Measurements from ENCODE around the gene SP3.

Gene SP3

DNA sequence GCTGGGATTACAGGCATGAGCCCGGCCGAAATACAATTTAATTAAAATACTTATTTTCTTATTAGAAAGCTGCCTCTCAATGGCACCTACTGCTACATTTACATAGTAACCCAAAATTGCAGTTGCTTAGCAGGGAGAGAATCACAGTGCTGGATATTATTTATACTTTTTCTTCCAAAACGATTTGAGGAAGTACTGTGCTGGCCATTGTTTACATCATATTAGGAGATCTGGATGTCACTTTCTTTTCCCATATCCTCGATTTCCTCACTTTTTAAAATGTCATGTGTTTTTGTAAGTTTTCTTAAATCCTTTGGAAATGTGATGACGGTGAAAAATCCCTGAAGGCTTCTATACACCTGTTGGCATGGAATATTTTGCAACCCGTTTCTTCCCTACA, 3.4 kb upstream of the SP3 start:
- DNase-seq (ENCODE audit: low read depth in 2 of 2) = no peak

DNA sequence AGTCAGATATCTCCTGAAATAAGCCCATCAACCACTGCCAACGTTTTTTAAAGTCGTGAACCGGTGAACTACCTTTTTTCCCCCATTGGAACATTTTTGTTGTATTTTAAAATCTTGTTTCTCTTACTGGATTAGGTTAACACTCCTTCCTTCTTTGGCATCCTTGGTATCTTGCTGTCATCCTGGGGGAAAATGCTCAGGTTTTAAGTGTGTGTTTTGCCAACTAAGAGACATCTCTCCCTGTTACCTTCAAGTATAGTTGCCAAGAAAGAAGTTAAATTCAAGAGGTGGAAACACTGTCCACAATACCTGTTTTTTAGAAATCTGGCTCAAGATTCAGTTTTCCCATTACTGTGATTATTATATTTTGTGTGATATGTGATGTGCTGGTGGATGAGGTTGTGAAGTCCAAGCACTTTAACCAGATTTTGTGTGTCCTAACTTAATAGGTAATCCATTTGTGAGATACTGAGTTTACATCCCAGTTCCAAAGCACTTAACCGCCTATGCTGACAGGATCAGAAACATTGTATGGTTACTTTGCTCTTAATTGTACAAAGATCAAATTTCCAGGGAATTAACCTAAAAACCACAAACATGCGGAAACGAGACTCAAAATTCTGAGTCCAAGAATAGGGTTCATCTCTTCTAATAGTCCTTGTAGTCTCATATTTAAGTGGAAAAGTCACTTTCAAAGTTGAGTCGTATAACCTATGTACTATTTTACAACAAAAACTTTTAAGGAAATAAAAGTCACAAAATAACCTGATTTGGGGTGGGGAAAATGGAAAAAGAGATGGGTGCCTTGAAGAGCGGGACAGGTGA, 1.3 kb upstream of the SP3 start:
- no peak for DNase-seq (ENCODE audit: low read depth in 2 of 2)

DNA sequence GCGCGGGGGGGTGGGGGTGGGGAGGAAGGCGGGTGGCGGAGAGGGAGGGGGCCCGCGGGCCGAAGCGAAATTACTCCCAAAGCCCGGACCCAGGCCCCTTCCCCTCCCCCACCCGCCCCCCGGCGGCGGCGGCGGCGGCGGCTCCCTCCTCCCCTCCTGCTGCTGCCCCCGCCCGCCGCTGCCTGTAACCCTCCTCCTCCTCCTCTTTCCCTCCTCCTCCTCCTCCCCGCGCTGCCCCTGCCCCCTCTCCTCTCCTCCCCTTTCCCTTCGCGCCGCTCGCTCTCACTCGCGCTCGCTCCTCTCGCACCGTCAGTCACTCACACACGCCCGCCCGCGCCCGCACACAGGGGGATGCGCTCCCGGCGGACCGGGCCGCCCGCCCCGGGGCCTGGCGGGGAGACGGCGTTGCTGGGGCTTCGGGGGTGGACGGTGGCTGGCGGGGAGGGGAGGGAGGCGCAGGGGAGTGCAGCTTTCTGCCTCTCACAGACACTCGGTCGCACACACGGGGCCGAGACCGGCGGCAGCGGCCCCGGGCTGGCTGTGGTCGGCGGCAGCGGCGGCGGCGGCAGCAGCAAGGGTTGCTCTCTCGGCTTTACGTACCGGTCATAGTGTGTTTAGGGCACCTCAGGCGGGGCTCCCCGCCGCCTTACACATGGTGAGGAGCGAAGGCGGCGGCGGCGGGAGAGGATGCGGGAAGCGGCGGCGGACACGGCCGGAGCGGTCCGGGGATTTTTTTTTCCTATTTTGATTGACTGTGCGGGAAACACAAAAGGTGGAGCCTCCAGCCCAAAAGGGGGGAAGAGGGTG, 405 bp downstream of the SP3 start:
- DNase-seq (ENCODE audit: low read depth in 2 of 2) = peak; percentile 74 to 79

DNA sequence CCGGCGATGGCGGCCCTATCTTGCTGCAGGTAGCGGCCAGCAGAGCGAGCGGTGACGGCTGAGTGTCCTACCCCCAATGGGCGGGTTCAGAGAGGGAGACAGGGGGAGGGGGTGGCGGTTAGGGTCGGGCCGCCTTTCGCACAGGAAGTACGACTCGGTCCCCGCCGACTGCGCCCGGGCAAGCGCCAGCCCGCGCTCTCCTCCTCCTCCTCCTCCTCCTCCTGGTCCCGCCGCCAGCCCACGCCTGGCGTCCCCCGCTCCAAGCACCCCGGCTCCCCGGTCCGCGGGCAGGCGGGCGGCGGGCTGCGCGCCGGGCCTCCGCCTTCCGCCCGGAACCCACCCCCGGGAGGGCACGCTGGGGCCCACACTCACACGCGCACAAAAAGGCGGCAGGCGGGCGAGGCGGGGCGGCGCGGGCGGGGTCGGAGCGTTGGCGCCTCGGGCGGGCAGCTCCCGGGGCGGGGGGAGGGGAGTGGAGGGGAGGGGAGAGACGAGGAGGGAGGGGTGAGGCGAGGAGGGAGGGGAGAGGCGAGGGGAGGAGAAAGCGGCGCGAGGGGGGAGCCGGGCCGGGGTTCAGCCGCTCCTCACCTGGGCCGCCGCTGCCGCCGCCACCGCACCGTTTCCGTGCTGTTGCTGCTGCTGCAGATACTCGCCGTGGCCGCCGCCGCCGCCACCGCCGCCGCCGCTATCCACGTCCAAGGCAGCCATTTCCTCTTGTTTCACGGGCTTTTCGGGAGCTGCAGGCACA, 1.2 kb downstream of the SP3 start:
- peak; percentile 86 to 89 for DNase-seq (ENCODE audit: low read depth in 2 of 2)

DNA sequence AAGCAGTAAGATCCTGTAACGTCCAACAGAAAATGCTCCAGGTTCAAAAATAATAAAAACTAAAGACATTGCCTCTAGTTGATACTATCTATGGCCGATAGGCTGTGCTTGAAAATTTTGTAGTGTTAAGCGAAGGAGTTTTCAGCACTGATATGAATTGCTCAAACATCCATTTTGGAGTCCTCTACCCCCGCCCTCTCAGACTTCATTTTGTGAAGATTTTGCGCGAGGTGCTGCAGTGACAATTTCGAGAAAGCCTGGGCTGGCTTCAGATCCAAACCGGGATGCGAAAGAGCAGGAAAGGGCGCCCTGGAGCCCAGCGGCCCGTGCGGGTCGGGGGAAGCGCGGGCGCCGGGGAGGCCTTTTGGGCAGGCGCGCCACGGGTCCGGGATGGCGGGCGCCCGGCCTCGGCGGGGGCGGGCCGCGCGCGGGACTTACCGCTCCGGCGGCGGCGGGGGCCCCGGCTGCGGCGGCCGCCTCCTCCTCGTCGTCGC, 1.8 kb downstream of the SP3 start:
- DNase-seq (ENCODE audit: low read depth in 2 of 2) = no peak

DNA sequence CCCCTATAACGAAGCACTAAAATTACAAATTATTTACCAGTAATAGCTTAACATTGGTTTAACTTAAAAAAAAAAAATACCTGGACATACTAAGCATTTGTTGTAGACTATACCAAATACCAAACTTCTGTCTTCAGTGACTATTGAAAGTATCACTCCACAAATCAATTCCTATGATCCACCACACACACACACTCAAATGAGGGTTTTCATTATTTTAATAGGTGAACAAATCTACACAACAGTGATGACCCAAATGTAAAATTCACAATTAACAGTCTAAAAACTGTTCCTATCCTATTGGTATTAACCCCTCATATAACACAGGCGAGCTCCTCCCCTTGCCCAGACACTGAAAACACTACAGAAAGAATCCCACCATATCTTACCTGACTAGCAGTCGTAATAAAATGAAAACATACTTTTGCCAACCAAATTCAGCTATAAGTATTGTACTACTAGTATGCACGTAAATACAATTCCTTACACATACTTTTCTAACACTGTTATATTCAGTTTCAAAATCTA, 2.5 kb downstream of the SP3 start:
- no peak for DNase-seq (ENCODE audit: low read depth in 2 of 2)

DNA sequence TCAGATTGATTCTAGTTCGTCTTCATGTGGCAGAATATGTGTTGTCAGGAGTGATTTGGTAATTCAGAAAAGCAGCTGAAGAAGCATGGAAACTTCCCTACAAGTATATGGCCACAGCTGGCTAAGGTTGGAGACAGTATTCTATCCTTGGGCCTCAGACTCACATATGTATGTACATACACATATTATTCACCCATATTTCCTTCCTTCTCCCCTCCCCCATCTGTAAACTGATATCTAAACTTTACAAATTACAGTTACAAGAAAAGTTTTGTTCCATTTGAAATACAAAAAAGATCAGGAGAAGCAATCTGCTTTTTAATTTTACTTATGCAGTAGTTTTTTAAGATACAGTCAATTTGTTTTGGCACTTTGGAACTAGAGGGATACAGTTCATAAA, 3.1 kb downstream of the SP3 start:
- no peak for DNase-seq (ENCODE audit: low read depth in 2 of 2)

DNA sequence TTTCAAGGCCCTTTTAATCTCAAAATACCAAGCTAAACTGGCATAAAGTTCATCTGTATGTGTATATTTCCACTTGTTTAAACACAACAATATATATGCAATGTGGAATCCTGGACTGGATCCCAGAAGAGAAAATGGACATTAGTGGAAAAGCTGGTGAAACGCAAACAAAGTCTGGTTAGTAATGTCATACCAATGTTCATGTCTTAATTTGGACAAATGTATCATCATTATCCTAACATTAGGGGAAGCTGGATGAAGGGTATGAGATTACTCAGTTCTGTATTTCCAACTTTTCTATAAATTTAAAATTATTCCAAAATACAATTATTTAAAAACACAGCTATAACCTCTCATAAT, 3.8 kb downstream of the SP3 start:
- no peak for DNase-seq (ENCODE audit: low read depth in 2 of 2)

DNA sequence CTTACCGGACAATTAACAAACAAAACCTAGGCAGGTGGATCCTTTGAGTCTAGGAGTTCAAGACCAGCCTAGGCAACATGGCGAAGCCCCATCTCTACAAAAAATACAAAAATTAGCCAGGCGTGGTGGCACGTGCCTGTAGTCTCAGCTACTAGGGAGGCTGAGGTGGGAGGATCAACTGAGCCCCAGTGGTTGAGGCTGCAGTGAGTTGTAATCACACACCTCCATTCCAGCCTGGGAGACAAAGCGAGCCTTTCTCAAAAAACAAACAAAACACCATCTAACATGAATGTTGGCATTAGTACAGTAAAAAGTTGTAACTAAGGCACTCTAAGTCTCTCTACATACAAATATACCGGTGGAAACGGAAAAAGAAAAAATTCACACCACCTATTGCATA, 5.3 kb downstream of the SP3 start:
- DNase-seq (ENCODE audit: low read depth in 2 of 2) = no peak

DNA sequence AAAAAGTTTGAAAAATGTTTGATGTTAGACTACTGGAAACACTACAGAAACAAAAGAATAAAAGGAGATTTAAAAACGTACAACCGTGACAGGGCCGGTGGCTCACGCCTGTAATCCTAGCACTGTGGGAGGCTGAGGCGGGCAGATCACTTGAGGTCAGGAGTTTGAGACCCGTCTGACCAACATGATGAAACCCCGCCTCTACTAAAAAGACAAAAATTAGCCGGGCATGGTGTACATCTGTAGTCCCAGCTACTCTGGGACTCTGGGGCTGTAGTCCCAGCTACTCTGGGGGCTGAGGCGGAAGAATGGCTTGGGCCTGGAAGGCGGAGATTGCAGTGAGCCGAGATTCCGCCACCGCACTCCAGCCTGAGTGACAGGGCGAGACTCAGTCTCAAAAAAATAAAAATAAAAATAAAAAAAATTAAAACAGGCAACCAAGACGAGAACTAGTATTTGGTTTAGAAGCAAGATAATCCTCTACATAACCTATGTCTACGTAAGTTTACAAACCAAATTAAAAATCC, 5.8 kb downstream of the SP3 start:
- DNase-seq (ENCODE audit: low read depth in 2 of 2) = no peak

DNA sequence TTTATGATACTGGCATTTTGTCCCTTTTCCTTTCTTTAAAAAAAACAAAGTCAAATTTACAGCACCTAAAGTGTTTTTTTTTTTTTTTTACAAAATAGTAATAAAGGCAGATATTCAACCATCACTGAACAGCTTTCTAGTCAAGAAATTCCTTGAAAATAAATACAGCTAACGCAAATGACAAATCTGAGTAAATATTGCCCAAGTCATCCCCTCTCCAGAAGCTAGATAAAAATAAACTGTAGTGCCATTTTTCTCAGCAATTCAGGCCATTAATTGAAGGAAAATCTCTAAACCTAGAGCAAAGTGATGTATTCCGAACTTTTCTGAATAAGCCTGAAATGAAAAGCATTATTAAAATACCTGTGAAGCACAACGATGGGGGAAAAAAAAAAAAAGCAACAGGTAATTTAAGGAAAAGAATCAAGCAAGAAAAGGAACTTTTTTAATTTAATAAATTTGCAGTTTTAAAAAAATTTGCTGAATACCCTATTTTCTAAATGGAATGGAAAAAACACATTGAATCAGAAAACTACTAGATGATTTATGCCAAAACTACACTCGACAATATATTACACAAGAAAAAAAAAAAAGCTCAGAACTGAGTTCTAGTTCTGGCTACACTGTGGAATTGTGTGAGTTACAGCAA, 6.9 kb downstream of the SP3 start:
- no peak for DNase-seq (ENCODE audit: low read depth in 2 of 2)

DNA sequence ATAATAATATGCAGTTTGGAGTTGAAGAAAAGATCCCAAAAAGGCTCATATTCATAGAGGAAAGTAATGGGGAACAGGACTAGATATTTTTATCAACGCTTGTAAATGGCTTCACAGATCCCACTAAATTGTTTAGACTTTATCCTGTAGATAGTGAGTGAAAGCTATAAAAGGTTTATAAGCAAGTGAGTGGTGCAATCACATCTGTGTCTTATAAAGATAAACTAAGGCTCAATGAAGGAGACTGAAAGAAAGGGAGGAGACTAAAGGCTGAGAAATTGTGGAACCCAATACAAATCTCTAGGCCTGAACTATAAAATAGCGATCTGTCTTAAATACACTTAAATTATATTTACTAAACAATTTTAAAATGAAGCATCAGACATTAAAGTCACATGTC, 7.7 kb downstream of the SP3 start:
- no peak for DNase-seq (ENCODE audit: low read depth in 2 of 2)

DNA sequence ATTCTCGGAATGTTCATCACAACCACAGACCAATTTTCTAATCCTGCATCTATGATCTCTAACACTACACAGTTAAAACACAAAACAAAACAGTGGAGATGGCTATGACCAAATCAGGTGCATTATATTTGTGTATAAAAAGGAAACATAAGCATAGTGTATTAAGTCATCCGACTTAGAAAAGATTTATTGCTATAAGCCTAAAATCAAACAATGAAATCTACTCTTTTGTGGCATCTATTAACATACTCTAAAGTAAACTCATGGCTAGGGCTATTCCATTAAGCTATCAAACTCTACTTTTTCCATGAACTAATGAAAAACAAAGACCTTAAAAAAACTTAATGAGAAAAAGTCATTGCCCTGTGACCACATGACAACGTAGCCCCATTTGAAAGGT, 8.7 kb downstream of the SP3 start:
- no peak for DNase-seq (ENCODE audit: low read depth in 2 of 2)

DNA sequence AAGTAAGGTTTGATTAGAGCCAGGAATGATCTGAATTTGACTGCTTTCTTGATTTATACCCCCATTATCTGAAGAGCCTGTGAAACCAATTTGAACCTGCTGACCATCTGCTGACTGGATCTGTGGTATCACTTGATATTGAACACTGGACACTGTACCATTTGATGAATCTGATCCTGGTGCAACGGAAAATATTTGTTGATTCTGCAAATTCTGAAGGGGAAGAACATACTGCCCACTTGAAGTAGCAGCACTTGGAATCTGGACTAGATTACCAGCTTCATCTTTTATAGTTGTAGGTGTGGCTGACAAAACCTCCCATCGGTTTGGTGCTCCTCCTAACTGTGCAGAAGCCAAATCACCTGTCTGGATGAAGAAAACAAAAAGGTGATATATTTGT, 9.3 kb downstream of the SP3 start:
- DNase-seq (ENCODE audit: low read depth in 2 of 2) = no peak

DNA sequence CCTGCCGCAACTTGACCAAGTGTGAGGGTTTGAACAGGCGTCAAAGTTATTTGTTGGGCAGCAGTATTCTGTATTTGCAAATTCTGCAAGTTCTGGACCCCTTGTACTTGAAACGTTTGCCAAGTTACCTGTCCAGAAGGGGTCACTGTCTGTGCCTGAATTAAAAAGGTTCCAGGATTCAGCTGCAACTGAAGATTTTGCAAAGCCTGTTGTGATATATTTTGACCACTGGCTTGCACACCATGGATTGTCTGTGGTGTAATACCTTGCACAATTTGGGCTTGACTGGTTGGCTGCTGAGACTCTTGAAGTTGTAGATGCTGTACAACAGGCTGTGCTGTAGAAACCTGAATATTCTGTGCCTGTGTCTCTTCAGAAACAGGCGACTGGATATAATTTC, 10.2 kb downstream of the SP3 start:
- DNase-seq (ENCODE audit: low read depth in 2 of 2) = no peak

DNA sequence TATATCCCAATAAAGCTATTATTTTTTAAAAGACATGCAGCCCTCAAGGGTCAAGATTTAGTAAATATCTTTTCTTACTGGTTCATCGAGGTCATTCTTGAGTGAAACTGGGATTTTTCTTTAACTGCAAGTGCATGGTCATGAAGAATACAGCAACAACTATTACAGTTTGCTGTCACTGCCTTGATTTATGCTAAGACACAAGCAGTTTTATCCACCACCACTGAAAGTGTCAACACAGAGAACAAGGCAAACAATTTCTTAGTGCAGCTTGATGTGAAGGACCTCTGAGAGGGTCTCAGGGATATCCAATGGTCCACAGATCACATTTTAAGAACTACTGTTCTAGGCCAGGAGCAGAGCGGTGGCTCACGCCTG, 12.1 kb downstream of the SP3 start:
- no peak for DNase-seq (ENCODE audit: low read depth in 2 of 2)

DNA sequence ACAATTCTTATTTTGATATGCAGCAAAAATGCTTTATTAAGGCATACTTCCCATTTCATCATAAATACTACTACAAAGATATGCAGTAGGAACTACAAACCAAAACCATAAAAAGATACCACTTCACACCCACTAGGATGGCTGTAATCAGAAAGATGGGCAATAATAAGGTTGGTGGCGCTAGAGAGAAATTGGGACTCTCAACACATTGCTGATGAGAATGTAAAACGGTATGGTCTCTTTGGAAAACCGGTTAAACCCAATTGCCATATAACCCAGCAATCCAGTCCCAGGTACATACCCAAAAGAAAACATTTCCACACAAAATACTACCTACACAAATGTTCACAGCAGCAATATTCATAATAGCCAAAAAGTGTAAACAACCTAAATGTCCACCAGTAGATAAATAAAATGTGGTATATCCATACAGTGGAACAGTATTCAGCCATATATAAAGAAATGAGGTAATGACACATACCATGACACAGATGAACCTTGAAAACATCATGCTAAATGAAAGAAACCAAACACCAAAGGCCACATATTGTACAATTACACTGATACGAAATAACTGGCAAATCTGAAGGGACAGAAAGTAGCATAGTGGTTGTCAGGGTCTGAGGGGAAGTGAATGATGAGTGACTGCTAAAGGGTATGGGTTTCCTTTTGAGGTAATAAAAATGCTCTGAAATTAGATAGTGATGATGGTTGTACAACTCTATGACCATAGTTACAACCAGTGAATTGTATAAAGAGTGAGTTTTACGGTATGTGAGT, 12.7 kb downstream of the SP3 start:
- no peak for DNase-seq (ENCODE audit: low read depth in 2 of 2)

DNA sequence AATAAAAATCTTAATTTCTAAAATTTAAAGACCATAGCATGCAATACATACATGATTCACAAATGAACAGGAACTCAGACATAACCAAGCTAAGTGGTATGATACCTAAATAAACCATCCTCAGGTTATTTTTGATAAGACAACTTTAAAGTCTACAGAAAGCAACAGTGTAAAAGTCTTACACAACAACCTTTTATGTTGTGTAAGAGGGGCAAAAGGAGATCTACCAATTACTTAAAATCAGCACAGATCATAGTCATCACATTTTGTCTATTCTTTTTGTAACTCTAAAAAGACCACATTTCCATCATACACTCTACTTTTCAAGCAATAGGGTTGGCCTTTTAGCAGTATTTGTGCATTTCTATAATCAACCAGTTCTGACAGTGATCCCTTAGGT, 16.3 kb downstream of the SP3 start:
- DNase-seq (ENCODE audit: low read depth in 2 of 2) = no peak

DNA sequence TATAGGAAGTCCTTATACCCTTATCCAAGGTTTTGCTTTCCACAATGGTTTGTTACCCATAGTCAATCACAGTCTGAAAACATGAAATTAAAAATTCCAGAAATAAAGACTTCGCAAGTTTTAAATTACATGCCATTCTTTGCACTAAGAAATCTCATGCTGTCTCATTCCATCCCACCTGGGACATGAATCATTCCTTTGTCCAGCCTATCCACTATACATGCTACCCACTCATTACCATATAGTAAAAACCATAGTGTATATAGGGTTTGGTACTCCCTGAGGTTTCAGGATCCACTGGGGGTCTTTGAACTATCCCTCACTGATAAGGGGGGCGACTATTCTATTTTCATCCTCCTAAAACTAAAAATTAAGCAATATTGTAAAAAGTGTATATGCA, 17.0 kb downstream of the SP3 start:
- no peak for DNase-seq (ENCODE audit: low read depth in 2 of 2)

DNA sequence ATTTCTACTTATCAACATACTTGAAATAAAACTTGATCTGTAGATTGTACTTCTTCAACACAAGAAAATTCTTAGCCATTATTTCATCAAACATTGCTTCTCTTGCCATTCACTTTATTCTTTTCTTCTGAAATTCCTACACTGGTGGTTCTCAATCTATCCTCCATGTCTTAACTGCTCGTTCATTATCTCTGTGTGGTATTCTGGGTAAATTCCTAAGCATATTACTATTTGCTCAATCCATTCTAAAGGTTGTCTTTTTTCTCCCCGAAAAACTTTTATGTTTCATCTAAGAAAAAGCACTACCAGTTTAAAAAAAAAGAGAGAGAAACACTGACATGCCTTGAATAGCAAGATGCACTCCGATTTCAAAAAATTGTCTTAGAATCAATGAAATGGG, 18.0 kb downstream of the SP3 start:
- DNase-seq (ENCODE audit: low read depth in 2 of 2) = no peak

DNA sequence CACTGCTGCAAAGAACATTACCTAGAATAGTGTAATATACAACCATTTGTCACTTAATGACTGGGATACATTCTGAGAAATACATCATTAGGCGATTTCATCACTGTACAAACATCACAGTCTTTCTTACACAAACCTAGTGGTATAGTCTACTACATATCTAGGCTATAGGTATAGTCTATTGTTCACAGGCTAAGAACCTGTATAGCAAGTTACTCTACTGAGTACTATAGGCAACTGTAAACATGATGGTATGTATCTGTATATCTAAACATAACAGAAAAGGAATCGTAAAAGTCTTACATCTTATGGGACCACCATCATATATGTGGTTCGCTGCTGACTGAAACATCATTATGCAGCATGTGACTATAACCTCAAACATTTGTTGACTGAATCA, 21.4 kb downstream of the SP3 start:
- no peak for DNase-seq (ENCODE audit: low read depth in 2 of 2)

Measured in stimulated activated CD8-positive, alpha-beta memory T cell treated with anti-CD3 and anti-CD28 coated beads, Interleukin-2, amount 100 ng/mL, for 48 hours (primary cell).